Uterus (tissue), 2 donors: Measurements from ENCODE around the gene XYLB.

ENCODE experiments used
- POLR2A ChIP-seq, 2 donors: fragments of 450-650 bp; IDR thresholded peaks; one replicate each; pipeline ENCODE4 v1.6.1; 2016; ENCODE audit warnings: antibody characterized with exemption in 2 of 2, mild to moderate bottlenecking in 1 of 2, moderate library complexity in 1 of 2
- TF ChIP-seq, protein P1 (sequence below), 4 experiments: fragments of 200-600 bp in 2 of 4; fragments of 450-650 bp in 2 of 4; sonication (generic) in 2 of 4; IDR thresholded peaks; one replicate each; pipeline ENCODE4 v1.5.1; 2016 to 2019; ENCODE audit warnings: antibody characterized with exemption in 4 of 4, mild to moderate bottlenecking in 2 of 4, moderate library complexity in 1 of 4

DNA sequence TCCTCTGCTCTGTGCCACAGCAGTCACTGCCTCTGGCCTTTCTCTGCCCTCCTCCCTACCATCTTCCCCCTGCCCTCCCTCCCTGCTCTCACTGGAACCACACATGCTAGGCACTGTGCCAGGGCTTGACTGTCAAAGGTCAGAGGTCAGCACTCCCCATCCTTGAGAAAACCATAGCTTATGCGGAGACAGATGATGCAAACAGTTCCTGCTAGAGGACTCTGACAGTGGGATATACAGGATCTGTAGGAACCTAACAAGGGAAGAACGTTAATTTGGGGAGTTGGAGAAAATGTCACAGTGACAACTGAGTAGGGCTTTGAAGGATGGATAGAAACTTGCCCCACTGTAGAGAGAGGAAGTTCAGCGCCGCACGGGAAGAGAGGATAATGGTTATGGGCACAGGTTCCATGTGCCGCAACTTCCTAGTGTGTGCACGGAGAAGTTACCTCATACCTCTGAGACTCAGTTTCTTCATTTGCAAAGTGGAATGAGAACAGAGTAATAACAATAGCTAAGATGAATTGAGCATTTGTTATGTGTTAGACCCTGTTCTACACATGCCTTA, 29.3 kb upstream of the XYLB start:
- TF ChIP-seq, protein P1, sequence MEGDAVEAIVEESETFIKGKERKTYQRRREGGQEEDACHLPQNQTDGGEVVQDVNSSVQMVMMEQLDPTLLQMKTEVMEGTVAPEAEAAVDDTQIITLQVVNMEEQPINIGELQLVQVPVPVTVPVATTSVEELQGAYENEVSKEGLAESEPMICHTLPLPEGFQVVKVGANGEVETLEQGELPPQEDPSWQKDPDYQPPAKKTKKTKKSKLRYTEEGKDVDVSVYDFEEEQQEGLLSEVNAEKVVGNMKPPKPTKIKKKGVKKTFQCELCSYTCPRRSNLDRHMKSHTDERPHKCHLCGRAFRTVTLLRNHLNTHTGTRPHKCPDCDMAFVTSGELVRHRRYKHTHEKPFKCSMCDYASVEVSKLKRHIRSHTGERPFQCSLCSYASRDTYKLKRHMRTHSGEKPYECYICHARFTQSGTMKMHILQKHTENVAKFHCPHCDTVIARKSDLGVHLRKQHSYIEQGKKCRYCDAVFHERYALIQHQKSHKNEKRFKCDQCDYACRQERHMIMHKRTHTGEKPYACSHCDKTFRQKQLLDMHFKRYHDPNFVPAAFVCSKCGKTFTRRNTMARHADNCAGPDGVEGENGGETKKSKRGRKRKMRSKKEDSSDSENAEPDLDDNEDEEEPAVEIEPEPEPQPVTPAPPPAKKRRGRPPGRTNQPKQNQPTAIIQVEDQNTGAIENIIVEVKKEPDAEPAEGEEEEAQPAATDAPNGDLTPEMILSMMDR (IDR thresholded peaks at IDR 0.05) = no peak
- no peak for TF ChIP-seq POLR2A (IDR thresholded peaks at IDR 0.05)
